GM12892 (cell line): ENCODE results near the gene RRM1.

Experiments
- POLR2A ChIP-seq: IDR thresholded peaks from 2 replicates; pipeline ENCODE4 v1.6.1; 2011; ENCODE audit warnings: low read depth, low read length, control low read depth
- POLR2AphosphoS5 ChIP-seq: IDR thresholded peaks from 2 replicates; pipeline ENCODE4 v1.6.1; 2011; ENCODE audit warnings: low read depth, low read length, control low read depth
- TAF1 ChIP-seq: IDR thresholded peaks from 2 replicates; pipeline ENCODE4 v1.6.1; 2011; ENCODE audit warnings: low read depth, mild to moderate bottlenecking, control low read depth, low read length, borderline replicate concordance

DNA sequence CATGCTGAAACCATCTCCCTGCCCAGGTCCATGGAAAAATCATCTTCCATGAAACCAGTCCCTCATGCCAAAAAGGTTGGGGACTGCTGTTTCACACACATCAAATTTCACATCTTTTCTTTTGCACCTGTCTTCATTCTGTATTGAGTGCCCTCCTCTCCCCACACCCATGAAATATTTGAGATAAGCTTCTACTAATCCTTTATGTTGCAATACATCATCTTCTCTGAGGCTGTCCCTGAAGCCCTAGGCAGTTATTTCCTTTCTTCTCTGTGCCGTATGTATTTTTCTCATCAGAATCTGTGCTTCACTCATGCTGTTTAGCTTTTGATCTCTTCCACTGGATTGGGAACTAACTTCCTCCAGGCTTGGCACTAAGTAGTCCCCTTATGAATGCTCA is 40.0 kb upstream of the RRM1 start:
- TF ChIP-seq POLR2A = no peak
- TF ChIP-seq POLR2AphosphoS5 = no peak
- no peak for TF ChIP-seq TAF1
